DOHH2 (cell line): ENCODE measurements around the gene KCNQ1OT1.

ENCODE experiments used
- H3F3A ChIP-seq: fragments of 200-600 bp; sonication (generic), shearing (Covaris generic); 2 replicates; pipeline ENCODE4 v1.6.0; 2016; ENCODE audit warnings: antibody characterized with exemption, mild to moderate bottlenecking; ENCODE audit not compliant: control insufficient read depth, insufficient read depth
- H3K27ac ChIP-seq: fragments of 200-600 bp; sonication (generic); 2 replicates; pipeline ENCODE4 v1.5.1; 2014; ENCODE audit warnings: low read depth, mild to moderate bottlenecking, low read length, moderate library complexity
- H3K27me3 ChIP-seq: fragments of 200-600 bp; sonication (generic); 2 replicates; pipeline ENCODE4 v1.6.1; 2014; ENCODE audit warnings: mild to moderate bottlenecking, low read length, mixed read lengths; ENCODE audit not compliant: control insufficient read depth
- H3K36me3 ChIP-seq: fragments of 200-600 bp; sonication (generic); 2 replicates; pipeline ENCODE4 v1.6.1; 2014; ENCODE audit warnings: mild to moderate bottlenecking, low read length, moderate library complexity, mixed read lengths; ENCODE audit not compliant: control insufficient read depth
- H3K4me1 ChIP-seq: fragments of 200-600 bp; sonication (generic); 2 replicates; pipeline ENCODE4 v1.6.1; 2014; ENCODE audit warnings: mild to moderate bottlenecking, low read length, mixed read lengths; ENCODE audit not compliant: control insufficient read depth
- H3K4me2 ChIP-seq: fragments of 200-600 bp; sonication (generic); 2 replicates; pipeline ENCODE4 v1.6.0; 2014; ENCODE audit warnings: mild to moderate bottlenecking, low read length, moderate library complexity
- H3K4me3 ChIP-seq: fragments of 200-600 bp; sonication (generic); 2 replicates; pipeline ENCODE4 v1.5.1; 2014; ENCODE audit warnings: mild to moderate bottlenecking, low read length, mixed read lengths
- H3K79me2 ChIP-seq: fragments of 200-600 bp; sonication (generic); 2 replicates; pipeline ENCODE4 v1.6.1; 2014; ENCODE audit warnings: mild to moderate bottlenecking, low read length, mixed read lengths; ENCODE audit not compliant: control insufficient read depth
- H3K9me2 ChIP-seq: fragments of 200-600 bp; sonication (generic); replicated peaks from 2 replicates; pipeline ENCODE4 v1.6.1; 2014; ENCODE audit warnings: mild to moderate bottlenecking, low read length, mixed read lengths; ENCODE audit not compliant: control insufficient read depth
- H3K9me3 ChIP-seq: fragments of 200-600 bp; sonication (generic); 2 replicates; pipeline ENCODE4 v1.6.1; 2014; ENCODE audit warnings: antibody characterized with exemption, low read length, mixed read lengths; ENCODE audit not compliant: control insufficient read depth, insufficient read depth
- H4K20me1 ChIP-seq: fragments of 200-600 bp; sonication (generic); 2 replicates; pipeline ENCODE4 v1.6.0; 2014; ENCODE audit warnings: low read depth, mild to moderate bottlenecking, antibody characterized with exemption, low read length, moderate library complexity; ENCODE audit not compliant: control insufficient read depth, insufficient read depth
- EZH2phosphoT487 ChIP-seq: fragments of 200-600 bp; sonication (generic); IDR thresholded peaks from 2 replicates; pipeline ENCODE4 v1.6.1; 2017; ENCODE audit warnings: borderline replicate concordance, mild to moderate bottlenecking, antibody characterized with exemption, low read length, moderate library complexity, mixed read lengths
- TF ChIP-seq, protein P1 (sequence below): fragments of 200-600 bp; sonication (generic); IDR thresholded peaks from one replicate; pipeline ENCODE4 v1.5.1; 2014; ENCODE audit warnings: antibody characterized with exemption, mild to moderate bottlenecking, low read depth, low read length; ENCODE audit not compliant: poor library complexity, severe bottlenecking

The KCNQ1OT1 gene

DNA sequence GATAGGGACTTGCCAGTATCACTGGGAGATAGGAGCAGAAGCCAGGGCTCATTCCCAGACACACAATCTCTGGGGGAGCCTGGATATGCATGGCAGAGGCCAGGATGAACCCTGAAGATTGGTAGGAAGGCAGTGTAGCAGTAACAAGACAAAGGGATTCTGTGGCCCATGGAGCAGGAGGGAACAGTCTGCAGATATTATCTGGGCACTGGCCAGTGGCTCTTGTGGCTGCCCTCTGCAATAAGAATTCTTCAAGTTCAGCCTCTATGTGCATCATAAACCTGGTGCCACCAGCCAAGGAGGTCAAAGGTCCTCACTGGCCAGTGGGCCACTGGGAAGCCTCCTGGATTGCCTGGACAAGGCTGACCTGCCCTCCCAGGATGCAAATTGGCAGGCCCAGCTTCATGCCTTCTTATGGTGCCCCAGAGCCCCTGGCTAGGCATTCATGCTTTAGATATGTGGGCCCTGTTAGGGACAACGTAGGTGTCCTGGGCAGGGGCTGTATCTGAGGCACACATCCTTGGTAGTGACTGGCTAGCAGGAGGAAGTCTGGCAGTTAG lies 29.2 kb downstream of the KCNQ1OT1 start:
- no peaks in the 10 kb centered on the region for H3F3A ChIP-seq
- H4K20me1 ChIP-seq = no peaks in the 10 kb centered on the region
- H3K36me3 ChIP-seq = no peaks in the 10 kb centered on the region
- H3K9me2 ChIP-seq = no peaks in the 10 kb centered on the region
- H3K4me3 ChIP-seq = no peak overlapping the region
- H3K27ac ChIP-seq = no peak overlapping the region
- no peak for TF ChIP-seq EZH2phosphoT487
- TF ChIP-seq, protein P1, sequence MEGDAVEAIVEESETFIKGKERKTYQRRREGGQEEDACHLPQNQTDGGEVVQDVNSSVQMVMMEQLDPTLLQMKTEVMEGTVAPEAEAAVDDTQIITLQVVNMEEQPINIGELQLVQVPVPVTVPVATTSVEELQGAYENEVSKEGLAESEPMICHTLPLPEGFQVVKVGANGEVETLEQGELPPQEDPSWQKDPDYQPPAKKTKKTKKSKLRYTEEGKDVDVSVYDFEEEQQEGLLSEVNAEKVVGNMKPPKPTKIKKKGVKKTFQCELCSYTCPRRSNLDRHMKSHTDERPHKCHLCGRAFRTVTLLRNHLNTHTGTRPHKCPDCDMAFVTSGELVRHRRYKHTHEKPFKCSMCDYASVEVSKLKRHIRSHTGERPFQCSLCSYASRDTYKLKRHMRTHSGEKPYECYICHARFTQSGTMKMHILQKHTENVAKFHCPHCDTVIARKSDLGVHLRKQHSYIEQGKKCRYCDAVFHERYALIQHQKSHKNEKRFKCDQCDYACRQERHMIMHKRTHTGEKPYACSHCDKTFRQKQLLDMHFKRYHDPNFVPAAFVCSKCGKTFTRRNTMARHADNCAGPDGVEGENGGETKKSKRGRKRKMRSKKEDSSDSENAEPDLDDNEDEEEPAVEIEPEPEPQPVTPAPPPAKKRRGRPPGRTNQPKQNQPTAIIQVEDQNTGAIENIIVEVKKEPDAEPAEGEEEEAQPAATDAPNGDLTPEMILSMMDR = no peak
- no peaks in the 10 kb centered on the region for H3K27me3 ChIP-seq
- no peaks in the 10 kb centered on the region for H3K4me1 ChIP-seq
- H3K9me3 ChIP-seq = no peaks in the 10 kb centered on the region
- no peak overlapping the region for H3K4me2 ChIP-seq
- H3K79me2 ChIP-seq = no peaks in the 10 kb centered on the region

DNA sequence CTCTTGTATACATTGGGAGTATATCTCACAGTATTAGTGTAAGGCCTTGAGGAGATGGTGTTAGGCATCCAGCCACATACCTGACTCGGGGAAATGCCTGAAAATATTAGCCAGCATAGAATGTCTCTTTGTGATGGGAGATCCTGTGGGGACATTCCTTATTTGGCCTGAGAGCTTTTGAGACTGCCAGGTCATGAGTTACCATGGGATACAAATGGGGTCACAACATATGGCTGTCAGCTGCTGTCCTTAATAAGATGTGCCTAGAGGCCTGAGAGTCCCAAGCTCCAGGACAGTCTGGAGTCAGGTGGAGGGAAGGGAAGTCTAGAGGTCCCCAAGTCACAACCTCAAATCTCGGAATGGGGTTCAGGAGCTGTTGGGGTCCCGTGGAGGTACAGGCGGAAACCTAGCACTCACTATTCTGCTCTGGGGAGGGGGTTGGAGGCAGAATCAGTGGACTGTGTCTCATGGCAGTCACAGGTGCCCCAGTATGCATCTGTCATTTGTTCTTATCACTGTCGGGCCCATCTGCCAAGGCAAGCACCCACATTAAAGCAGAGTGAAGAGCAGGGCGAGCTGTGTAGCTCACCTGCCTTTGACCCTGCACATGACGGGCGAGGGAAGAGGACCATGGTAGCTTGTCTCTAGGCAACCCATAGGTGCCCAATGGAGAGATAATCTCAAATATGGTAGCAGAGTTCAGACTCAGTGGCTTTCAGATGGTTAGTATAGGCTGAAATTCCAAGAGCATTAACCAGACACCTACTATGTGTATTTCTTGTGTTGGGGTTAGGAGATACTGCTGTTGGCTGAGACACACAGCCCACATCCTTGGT lies 29.9 kb downstream of the KCNQ1OT1 start:
- no peaks in the 10 kb centered on the region for H3K36me3 ChIP-seq
- H3K27me3 ChIP-seq = no peaks in the 10 kb centered on the region
- no peak overlapping the region for H3K4me2 ChIP-seq
- H4K20me1 ChIP-seq = no peaks in the 10 kb centered on the region
- no peaks in the 10 kb centered on the region for H3K9me2 ChIP-seq
- H3K4me3 ChIP-seq = no peak overlapping the region
- H3K4me1 ChIP-seq = no peaks in the 10 kb centered on the region
- H3K27ac ChIP-seq = no peak overlapping the region
- H3K79me2 ChIP-seq = no peaks in the 10 kb centered on the region
- TF ChIP-seq, protein P1 = no peak
- TF ChIP-seq EZH2phosphoT487 = no peak
- no peaks in the 10 kb centered on the region for H3K9me3 ChIP-seq
- no peaks in the 10 kb centered on the region for H3F3A ChIP-seq

DNA sequence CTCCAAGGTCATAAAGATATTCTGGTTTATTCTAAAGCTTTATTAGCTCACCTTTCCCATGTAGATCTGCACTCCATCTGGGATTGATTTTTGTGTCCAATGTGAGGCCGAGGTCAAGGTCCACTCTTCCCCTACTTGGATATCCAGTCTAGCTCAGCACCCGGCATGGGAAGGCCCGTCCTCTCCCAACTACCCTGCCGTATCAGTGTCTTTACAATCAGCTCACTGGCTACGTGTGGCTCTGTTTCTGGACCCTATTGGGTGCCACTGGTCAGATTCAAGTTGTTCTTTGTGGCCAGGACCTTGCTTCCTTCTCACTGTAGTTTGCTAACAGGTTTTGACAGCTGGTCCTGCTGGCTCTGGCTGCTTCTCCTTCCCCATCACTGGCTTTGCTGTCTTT lies 30.9 kb downstream of the KCNQ1OT1 start:
- Histone ChIP-seq H3K4me2 (no peak overlapping the region), H3K9me2 (no peaks in the 10 kb centered on the region), H3K79me2 (no peaks in the 10 kb centered on the region), H3K9me3 (no peaks in the 10 kb centered on the region), H3K4me3 (no peak overlapping the region), H3K27ac (no peak overlapping the region), H3K36me3 (no peaks in the 10 kb centered on the region), H3F3A (no peaks in the 10 kb centered on the region), H4K20me1 (no peaks in the 10 kb centered on the region), H3K4me1 (no peaks in the 10 kb centered on the region), H3K27me3 (no peaks in the 10 kb centered on the region)
- TF ChIP-seq EZH2phosphoT487 = no peak

DNA sequence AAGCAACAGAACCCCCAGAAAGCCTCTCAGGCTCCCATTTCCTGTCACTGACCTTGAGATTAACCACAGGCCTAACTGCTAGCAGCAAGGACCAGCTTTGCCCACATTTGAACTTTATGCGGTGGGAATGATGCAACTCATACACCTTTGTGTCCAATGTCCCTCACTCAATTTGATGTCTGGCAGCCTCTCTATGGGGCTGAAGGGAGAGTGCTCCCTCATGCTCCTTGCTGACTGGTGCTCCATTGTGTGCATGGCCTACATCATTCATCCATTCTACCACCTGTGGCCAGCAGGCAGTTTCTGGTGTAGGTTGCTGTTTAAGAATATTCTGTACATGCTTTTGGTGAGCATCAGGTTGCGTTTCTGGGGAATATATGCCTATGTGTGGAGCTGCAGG lies 31.9 kb downstream of the KCNQ1OT1 start:
- Histone ChIP-seq H3K9me2 (no peaks in the 10 kb centered on the region), H3K4me2 (no peak overlapping the region), H3K27ac (no peak overlapping the region), H3K79me2 (no peaks in the 10 kb centered on the region), H3K4me1 (no peaks in the 10 kb centered on the region), H3K27me3 (no peaks in the 10 kb centered on the region), H4K20me1 (no peaks in the 10 kb centered on the region), H3K9me3 (no peaks in the 10 kb centered on the region), H3K4me3 (no peak overlapping the region), H3K36me3 (no peaks in the 10 kb centered on the region), H3F3A (no peaks in the 10 kb centered on the region)
- TF ChIP-seq, protein P1 = no peak
- no peak for TF ChIP-seq EZH2phosphoT487
